ENCODE results near the gene ATXN7.
A peak's percentile ranks its signal among the peaks of the same experiment; 100 is the strongest.

Gene ATXN7

GRCh38 chr3:64022451-64023186, 159.0 kb downstream of the ATXN7 start:
- DNase-seq, result no peak

DNA sequence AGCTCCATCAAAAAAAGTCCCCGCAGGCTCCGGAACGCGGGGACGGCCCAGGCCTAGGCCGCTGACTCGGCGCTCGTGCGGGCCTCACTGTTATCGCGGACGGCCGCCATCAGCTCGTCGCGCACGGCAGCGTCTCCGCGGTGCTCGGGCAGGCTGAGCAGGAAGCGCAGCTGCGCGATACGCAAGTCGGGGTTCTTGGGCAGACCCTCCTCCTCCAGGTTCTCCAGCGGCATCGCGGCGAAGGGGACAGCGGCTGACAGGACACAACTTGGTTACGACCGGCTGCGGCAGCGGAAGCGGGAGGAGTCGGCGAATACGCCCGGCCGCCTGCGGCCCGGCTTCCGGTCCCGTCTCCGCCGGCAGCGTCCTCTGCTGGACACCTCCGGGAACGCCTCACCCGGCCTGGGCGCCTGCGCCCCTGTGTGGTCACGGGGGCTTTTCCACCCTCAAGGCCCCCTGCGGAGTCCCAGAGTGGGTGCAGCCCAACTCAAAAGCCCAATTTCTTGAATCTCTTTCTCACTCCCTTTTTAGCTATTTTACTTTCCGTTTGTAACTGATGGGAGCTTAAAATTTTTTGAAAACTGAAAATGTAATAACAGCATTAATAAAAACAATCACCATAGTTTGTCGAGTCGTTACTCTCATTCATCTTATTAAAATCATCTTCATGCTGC, 159.7 kb downstream of the ATXN7 start, which contains the start of gene PSMD6:
TSS of gene PSMD6 (minus strand) at position 308 of the 674 bp plus-strand sequence. CDS start at position 233, 75 bp downstream.
- DNase-seq, result peak; percentile 55

DNA sequence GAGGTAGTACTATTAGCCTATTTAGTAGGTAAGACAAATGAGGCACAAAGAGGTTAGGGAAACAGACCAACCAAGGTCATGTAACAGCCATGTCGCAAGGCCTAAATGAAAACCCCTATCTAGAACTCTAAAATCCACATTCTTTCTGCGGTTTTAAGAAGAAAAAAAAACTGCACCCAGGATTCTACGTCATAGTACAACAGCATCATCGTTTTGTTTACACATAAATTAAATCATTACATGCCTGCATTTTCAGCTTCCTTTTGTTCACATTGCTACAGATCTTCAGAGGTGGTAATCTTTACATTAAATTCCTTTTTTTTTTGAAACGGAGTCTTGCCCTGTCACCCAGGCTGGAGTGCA, 160.2 kb downstream of the ATXN7 start:
- no peak for DNase-seq

DNA sequence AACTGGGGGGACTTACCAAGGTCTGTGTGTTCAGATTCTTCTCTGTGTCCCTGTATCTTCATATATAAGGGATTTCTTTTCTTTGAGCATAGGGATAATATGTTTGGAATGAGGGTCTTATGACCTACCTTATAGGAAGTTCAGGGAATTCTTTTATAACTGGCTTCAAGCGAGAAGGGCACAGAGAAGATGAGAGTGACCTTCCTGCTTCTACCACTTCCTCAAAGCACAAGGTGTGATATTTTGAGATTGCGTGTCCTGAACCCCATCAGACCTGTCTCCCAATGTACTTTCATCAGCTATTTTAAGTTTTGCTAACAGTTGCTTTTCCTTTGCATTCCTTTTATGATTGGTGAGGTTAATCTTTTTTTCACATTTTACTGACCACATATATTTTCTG, 162.7 kb downstream of the ATXN7 start:
- no peak for DNase-seq

DNA sequence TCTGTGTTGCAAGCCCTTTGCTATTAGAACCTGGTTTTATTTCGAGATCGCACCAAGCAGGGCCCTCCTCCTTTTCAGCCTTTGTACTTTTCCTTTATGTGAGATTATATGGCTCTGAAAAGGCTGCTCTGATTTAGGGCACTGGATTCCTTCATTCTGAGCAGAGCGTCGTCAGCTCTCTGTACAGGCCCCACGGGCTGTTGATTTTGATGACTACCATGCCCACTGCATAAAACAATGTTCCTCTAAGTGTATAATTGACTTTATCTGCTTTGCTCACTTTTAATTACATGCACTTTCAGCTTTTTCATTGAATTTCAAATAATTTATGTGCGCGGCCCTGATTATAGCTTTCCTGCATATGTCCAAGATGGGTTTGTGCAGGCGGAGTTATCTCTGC, 164.0 kb downstream of the ATXN7 start:
- DNase-seq, result no peak

DNA sequence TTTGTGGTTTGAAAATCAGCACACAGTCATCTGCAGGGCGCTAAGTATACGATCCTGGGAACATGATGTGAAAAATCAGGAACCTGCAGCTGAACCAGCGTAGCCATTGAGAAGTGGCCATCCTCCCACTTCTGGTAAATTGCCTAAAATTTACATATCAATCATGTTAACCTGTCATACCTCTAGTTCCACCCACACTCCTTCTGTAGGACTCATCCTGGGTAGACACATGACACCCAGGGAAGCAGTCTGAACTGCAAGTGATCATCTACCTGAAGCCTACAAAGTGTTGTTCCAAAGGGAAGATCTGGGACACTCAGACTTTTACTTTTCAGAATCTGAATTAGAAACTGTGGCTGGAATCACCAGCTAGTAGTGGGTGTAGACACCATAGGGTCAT, 165.1 kb downstream of the ATXN7 start:
- DNase-seq, result no peak

- no peak for DNase-seq
Measured at GRCh38 chr3:64029287-64029686, 165.6 kb downstream of the ATXN7 start.

GRCh38 chr3:64030741-64031140, 167.1 kb downstream of the ATXN7 start:
- peak; percentile 42 for DNase-seq

- DNase-seq, result no peak
Measured at GRCh38 chr3:64031540-64032508, 168.2 kb downstream of the ATXN7 start.

DNA sequence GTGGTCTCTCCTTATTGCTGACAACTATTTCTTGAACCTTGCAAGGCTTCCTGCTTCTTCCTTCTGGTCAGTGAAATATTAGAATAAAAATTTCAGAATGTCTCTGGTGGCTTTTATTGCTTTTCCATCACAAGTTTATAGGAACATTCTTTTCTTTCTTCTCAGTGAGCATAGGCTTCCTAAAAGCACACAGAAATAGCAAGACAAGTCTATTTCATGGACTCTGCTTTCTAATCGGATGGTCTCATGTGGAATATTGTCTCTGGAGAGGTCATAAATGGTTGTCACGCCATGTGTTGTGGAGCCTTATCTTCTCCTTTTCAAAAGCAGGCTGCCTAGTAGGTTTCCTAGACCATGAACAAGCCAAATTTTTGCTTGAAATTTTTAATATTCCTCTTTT, 169.4 kb downstream of the ATXN7 start:
- no peak for DNase-seq

- no peak for DNase-seq
Measured at GRCh38 chr3:64037084-64037483, 173.4 kb downstream of the ATXN7 start.

GRCh38 chr3:64038253-64038767, 174.6 kb downstream of the ATXN7 start:
- no peak for DNase-seq

DNA sequence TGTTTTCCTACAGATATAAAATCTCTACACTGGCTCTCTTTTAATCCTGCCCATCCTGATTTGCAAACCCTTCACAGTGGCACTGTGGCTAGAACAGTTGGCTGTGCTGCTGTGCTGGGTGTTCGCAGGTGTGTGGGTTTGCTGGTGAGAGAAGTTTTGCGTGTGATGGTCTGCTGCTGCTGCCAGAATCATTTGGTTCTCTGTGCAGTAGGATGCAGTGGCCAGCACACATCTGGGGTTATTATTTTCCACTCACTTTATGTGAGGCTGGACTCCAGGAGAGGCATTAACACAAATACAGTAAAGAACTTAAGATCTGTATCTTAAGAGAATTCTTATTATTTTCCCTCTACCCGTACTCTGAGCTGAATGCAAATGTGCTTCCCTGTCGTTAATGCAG, 175.7 kb downstream of the ATXN7 start:
- DNase-seq, result no peak

DNA sequence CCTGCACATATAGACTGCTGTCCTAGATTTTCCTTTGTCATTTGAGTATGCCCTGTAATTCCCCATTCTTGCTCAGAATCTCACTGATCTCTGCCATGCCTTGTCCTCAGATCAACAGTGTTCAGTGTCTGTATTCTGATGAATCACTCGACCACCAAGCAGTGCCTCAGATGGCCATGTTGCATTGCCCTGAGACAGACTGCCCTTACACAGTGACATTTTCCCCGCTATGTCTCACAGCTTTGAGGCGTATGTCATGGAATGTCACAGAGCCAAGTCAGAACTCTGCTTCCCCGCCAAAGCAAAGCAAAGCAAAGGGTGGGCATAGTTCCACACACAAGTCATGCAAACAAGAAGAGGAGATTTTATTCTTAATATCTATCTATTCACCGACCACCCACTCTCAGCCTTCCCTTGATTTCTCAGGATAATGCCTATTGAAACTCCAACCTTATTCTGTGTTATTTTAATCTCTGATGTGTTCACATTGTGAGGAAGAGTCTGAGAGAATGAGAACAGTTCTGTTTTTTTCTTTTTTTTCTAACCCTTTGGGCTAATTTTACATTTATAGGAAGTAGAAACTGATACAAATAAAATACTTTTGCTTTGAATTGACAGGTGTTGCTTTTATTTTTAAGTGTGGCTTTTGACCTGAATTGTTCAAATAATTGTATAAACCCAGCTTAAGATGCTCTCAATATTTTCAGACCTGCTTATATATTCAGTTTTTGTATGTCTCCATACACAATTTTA, 176.5 kb downstream of the ATXN7 start:
- DNase-seq, result no peak

GRCh38 chr3:64042952-64043351, 179.3 kb downstream of the ATXN7 start:
- DNase-seq, result no peak

DNA sequence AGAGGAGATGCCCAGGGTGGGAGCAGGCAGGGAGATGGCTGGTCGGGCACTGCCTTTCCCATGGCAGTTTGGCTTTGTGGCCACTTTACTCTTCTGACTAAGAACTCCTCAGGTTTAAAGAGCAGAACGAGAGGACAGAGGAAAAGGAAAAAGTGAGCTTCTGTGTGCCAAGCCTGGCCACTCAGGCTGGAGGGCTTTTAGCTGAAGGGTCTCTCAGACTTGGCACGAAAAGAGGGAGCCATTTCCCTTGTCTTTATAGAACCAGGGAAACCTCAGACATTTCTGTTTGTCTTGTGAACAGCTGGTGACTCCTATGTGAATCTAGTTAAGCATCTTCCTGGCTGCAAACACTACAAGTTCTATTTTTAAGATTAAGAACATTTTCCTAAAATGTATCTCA, 182.9 kb downstream of the ATXN7 start:
- no peak for DNase-seq

DNA sequence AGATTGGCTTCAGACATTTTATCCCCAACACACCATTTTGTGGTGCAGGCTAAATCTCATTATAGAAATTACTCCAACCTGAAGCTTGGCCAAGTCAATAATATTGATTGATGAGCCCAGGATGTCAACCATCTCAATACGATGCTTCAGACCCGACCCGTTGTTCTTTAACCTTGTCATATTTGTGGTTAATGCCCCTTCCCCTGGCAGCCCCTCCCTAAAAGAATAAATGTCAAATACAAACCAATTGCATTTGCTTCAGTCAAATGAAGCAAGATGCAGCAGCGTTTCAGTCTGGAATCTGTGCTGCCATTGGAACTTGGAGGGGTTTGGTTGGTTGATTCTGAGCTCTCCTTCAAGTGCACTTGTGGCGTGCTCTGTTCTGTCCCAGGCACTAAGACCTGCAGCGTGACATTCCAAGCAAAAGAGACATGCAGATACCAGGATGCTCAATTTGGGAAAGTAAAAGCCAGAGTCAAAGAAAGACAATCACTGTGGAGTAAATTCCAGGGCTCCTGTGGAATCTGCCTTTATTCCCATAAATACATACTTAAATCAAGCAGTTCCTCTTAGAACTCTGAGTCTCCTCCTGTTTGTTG, 183.4 kb downstream of the ATXN7 start:
- no peak for DNase-seq

GRCh38 chr3:64047787-64048186, 184.1 kb downstream of the ATXN7 start:
- DNase-seq, result no peak

DNA sequence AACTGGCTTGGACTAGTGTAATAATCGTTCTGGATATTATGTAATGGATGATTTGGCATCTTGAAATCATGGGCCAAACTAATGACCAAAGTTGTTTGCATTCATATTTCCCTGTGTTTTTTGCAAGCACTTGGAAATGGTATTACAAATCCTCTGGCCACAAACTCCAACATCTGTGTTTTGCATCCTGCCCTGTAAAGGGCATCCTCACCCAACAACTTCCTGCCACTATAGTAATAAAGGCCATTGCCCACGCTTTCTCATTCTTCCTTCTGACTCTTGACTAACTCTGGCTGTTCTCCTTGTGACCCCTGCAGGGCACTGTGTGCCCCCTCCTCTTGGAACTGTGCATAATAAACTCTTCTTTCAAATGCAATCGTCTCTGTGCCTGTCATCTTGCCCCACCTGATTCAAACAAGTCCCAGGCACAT, 185.0 kb downstream of the ATXN7 start:
- no peak for DNase-seq

GRCh38 chr3:64049136-64049535, 185.5 kb downstream of the ATXN7 start:
- no peak for DNase-seq

GRCh38 chr3:64049832-64050231, 186.2 kb downstream of the ATXN7 start:
- DNase-seq, result no peak
